Spleen (tissue), 11 donors: ENCODE results near the gene APOL2. TPM values are rescaled to one million over a fixed set of nuclear protein-coding genes. Genes with fewer than 3 reads are reported as not detected.

Experiments
- DNase-seq: peaks from one replicate; pipeline ENCODE4 v3.0.0-alpha.2; 2020
- H3K27ac ChIP-seq, 8 donors: fragments of 200-600 bp; sonication (generic) in 7 of 8; 1 replicate in 4 of 8; 2 replicates in 4 of 8; pipeline versions ENCODE4 v1.5.0 to v1.8.0; 2016 to 2021; ENCODE audit warnings: inconsistent platforms in 4 of 8, mild to moderate bottlenecking in 4 of 8, moderate library complexity in 1 of 8
- H3K27me3 ChIP-seq, 7 donors: fragments of 200-600 bp; sonication (generic) in 6 of 7; replicated peaks in 1 of 7; 1 replicate in 4 of 7; 2 replicates in 3 of 7; pipeline versions ENCODE4 v1.5.0 to v1.8.0; 2016 to 2021; ENCODE audit warnings: inconsistent platforms in 3 of 7, mild to moderate bottlenecking in 1 of 7
- H3K36me3 ChIP-seq, 6 donors: fragments of 200-600 bp; sonication (generic) in 5 of 6; 1 replicate in 4 of 6; 2 replicates in 2 of 6; pipeline versions ENCODE4 v1.5.0 to v1.8.0; 2016 to 2021; ENCODE audit warnings: inconsistent platforms in 2 of 6
- H3K4me1 ChIP-seq, 6 donors: fragments of 200-600 bp; sonication (generic) in 5 of 6; 1 replicate in 3 of 6; 2 replicates in 3 of 6; pipeline versions ENCODE4 v1.5.0 to v1.8.0; 2016 to 2021; ENCODE audit warnings: inconsistent platforms in 3 of 6
- H3K4me3 ChIP-seq, 8 donors: fragments of 200-600 bp; sonication (generic) in 7 of 8; 1 replicate in 4 of 8; 2 replicates in 4 of 8; pipeline versions ENCODE4 v1.5.0 to v1.8.0; 2016 to 2021; ENCODE audit warnings: inconsistent platforms in 4 of 8, mild to moderate bottlenecking in 4 of 8, moderate library complexity in 2 of 8
- H3K9me3 ChIP-seq, 8 donors: fragments of 200-600 bp; sonication (generic) in 7 of 8; 1 replicate in 4 of 8; 2 replicates in 4 of 8; pipeline versions ENCODE4 v1.5.0 to v1.8.0; 2016 to 2021; ENCODE audit warnings: inconsistent platforms in 4 of 8
- POLR2A ChIP-seq, 3 donors: fragments of 450-650 bp; IDR thresholded peaks; one replicate each; pipeline ENCODE4 v1.5.1; 2017; ENCODE audit warnings: antibody characterized with exemption in 3 of 3, mild to moderate bottlenecking in 1 of 3
- POLR2AphosphoS5 ChIP-seq, 3 donors: sonication (generic); formaldehyde crosslinking; IDR thresholded peaks; one replicate each; pipeline ENCODE4 v1.5.1; 2017; ENCODE audit warnings: antibody characterized with exemption in 3 of 3
- WGBS, 5 donors: extraction: QIAGEN DNeasy Blood & Tissue Kit in 3 of 5; methylation state at CpG; one replicate each; pipeline versions ENCODE4 v1.1.5 to v1.1.7; 2013 to 2018; 5-methylcytosine and 5-hydroxymethylcytosine counted together
- intact Hi-C: fragments of 100-400 bp; cut with DNase I; formaldehyde crosslinking; loops from one replicate; pipeline ENCODE4 v1.15.0; 2023; ENCODE audit warnings: low total_unique reads
- polyA plus RNA-seq, 3 donors: library from polyadenylated mRNA; stranded (reverse); fragments of 200-250 nt; gene quantifications; one replicate each; pipeline ENCODE4 v1.2.1, GENCODE V29; 2013
- total RNA-seq, 7 donors: library from RNA; depleted of rRNA in 3 of 7; stranded (reverse); fragments of >200 nt in 3 of 7; fragmentation: NEBNext Ultra II Directional in 4 of 7; extraction: Animal tissue kit (Norgen Biotek cat#: 25700) in 4 of 7; gene quantifications; one replicate each; pipeline versions ENCODE4 v1.1.0 to v1.2.1, GENCODE V29; 2016 to 2021
- TF ChIP-seq, protein P1 (sequence below), 11 experiments: fragments of 200-600 bp in 7 of 11; fragments of 450-650 bp in 4 of 11; sonication (generic) in 4 of 11; IDR thresholded peaks in 8 of 11; conservative IDR thresholded peaks in 3 of 11; 1 replicate in 7 of 11; 2 replicates in 4 of 11; pipeline versions ENCODE4 v1.4.0 to v1.8.0; 2016 to 2021; ENCODE audit warnings: antibody characterized with exemption in 11 of 11, inconsistent platforms in 4 of 11, mild to moderate bottlenecking in 1 of 11
- donor health status: healthy with polysubstance abuse.
- donor health status: DM: no; HTN: no; CAD: no; lungs with moderate emphysema.
- donor health status: DM: no; HTN: no; CAD: no.
- donor health status: Bipolar disorder and iron deficiency.
- donor health status: healthy.
- donor health status: DM: no; HTN: no; CAD: no.
- donor health status: DM: yes; HTN: yes; CAD: no.

The APOL2 gene
- total and polyA plus RNA-seq, 10 donors, result 16.0 to 77.2 (median 57.2) TPM

DNA sequence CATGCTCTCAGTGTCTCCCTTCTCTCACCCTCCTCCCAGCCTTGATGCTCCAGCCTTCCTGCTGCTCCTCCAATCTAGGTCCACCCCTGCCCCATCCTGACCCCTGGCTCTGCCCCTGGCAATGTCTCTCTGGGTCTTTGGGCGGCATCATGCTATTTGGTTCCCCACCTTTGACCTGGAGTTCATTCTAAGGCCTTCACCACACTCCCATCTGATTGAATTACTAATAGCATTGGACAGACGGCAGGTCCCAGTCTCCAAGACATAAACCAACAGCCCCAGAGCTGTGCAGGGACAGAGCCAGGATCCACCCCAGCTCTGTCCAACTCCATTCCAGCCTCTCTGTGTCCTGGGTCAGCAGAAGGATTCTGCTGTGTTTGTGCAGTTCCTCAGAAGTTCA is 44.9 kb downstream of the APOL2 start:
- intact Hi-C loops, result loop anchor here (10.0 kb wide), 1 partner anchor 80 kb away; no protein-coding TSS in a partner anchor
- no peaks in the 10 kb centered on the region for H3K9me3 ChIP-seq
- TF ChIP-seq POLR2A (IDR thresholded peaks at IDR 0.05) (no peak), POLR2AphosphoS5 (IDR thresholded peaks at IDR 0.05) (no peak)
- TF ChIP-seq, protein P1, sequence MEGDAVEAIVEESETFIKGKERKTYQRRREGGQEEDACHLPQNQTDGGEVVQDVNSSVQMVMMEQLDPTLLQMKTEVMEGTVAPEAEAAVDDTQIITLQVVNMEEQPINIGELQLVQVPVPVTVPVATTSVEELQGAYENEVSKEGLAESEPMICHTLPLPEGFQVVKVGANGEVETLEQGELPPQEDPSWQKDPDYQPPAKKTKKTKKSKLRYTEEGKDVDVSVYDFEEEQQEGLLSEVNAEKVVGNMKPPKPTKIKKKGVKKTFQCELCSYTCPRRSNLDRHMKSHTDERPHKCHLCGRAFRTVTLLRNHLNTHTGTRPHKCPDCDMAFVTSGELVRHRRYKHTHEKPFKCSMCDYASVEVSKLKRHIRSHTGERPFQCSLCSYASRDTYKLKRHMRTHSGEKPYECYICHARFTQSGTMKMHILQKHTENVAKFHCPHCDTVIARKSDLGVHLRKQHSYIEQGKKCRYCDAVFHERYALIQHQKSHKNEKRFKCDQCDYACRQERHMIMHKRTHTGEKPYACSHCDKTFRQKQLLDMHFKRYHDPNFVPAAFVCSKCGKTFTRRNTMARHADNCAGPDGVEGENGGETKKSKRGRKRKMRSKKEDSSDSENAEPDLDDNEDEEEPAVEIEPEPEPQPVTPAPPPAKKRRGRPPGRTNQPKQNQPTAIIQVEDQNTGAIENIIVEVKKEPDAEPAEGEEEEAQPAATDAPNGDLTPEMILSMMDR (IDR thresholded peaks at IDR 0.05 in 8 of 11, conservative IDR thresholded peaks at IDR 0.05 in 3 of 11), result no peak
- no peak overlapping the region for H3K27ac ChIP-seq
- WGBS, 5 donors, result 77 to 96% (median 90%) methylated on average over 2 of the region's 2 CpGs
- DNase-seq, result no peak
- H3K27me3 ChIP-seq, result no peaks in the 10 kb centered on the region
- H3K4me1 ChIP-seq, result peaks cover 5 to 36% (median 24%) of the 10 kb centered on the region in 6 donors
- no peaks in the 10 kb centered on the region for H3K36me3 ChIP-seq
- H3K4me3 ChIP-seq, result no peak overlapping the region

DNA sequence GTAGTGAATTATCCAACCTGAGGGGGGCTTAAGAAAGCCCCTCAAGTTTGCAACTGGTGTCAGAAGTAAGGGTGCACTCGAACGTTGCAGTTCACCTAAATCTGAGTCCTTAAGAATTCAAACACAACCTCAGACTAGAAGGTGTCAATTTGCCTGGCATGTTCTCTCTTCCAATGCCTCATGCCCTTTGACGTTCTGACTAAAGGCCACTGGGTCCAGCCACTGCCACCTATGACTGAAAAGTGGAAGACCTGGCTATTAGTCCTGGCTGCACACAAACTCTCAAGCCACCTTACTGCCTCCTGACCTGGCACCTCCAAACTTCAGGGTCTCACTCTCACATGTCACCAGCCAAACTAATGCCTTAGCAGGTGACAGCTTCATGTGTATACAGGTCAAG is 45.8 kb downstream of the APOL2 start:
- Histone ChIP-seq H3K4me3 (no peak overlapping the region), H3K9me3 (no peaks in the 10 kb centered on the region), H3K4me1 (peaks cover 5 to 34% (median 24%) of the 10 kb centered on the region in 6 donors), H3K27me3 (no peaks in the 10 kb centered on the region), H3K27ac (no peak overlapping the region), H3K36me3 (no peaks in the 10 kb centered on the region)
- intact Hi-C loops, result loop anchor here (10.0 kb wide), 1 partner anchor 81 kb away; no protein-coding TSS in a partner anchor
- no peak for TF ChIP-seq POLR2A (IDR thresholded peaks at IDR 0.05)
- TF ChIP-seq, protein P1 (IDR thresholded peaks at IDR 0.05 in 8 of 11, conservative IDR thresholded peaks at IDR 0.05 in 3 of 11), result no peak
- TF ChIP-seq POLR2AphosphoS5 (IDR thresholded peaks at IDR 0.05), result no peak
- 54 to 74% (median 68%) methylated on average over 3 of the region's 3 CpGs for WGBS, 5 donors
- no peak for DNase-seq

DNA sequence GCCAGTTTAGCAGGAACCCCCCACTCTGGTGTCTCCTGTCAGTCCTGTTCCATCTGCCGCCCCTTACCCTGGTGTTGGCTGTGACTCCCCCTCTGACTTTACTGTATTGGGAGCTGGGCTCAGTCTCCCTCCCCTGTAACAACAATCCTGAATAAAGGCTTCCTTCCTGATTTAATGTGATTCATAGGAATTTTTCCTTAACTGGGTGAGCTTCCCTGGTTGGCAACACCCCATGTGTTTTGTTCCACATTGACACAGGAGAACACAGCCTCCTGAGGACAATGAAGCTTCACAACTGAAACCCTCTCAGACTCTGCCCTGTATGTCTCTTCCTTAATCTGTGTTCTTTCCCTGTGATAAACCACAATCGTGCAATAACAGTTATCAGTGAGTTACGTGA is 46.2 kb downstream of the APOL2 start:
- 68 to 94% (median 76%) methylated on average over 3 of the region's 3 CpGs for WGBS, 5 donors
- Histone ChIP-seq H3K27ac (no peak overlapping the region), H3K9me3 (no peaks in the 10 kb centered on the region), H3K36me3 (no peaks in the 10 kb centered on the region), H3K27me3 (no peaks in the 10 kb centered on the region), H3K4me1 (peaks cover 5 to 30% (median 22%) of the 10 kb centered on the region in 6 donors), H3K4me3 (no peak overlapping the region)
- intact Hi-C loops, result loop anchor here (10.0 kb wide), 1 partner anchor 82 kb away; no protein-coding TSS in a partner anchor
- no peak for TF ChIP-seq POLR2AphosphoS5 (IDR thresholded peaks at IDR 0.05)
- no peak for DNase-seq

DNA sequence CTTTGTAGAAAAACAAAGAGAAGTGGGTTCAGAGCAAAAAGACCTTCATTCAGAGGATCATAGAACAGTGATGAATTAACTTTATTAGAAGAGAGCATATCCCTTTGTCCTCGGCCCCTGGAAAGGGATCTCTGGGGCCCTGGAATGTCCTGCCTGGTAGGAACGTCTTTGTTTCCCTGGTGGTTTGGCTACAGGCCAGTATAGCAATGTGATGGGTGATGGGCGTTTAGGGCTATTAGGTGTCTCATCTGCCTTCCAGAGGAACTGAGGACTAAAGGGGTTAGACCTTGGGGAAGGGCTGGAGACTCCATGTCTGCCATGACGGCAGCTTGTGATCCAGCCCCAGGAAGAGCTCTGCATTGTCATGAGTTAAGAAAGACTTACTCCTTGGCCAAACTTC is 46.8 kb downstream of the APOL2 start:
- Histone ChIP-seq H3K9me3 (no peaks in the 10 kb centered on the region), H3K4me1 (peaks cover 5 to 23% (median 16%) of the 10 kb centered on the region in 6 donors), H3K36me3 (no peaks in the 10 kb centered on the region), H3K27ac (no peak overlapping the region), H3K4me3 (no peak overlapping the region), H3K27me3 (no peaks in the 10 kb centered on the region)
- DNase-seq, result no peak
- intact Hi-C loops, result loop anchor here (10.0 kb wide), 1 partner anchor 82 kb away; no protein-coding TSS in a partner anchor
- TF ChIP-seq, protein P1 (IDR thresholded peaks at IDR 0.05 in 8 of 11, conservative IDR thresholded peaks at IDR 0.05 in 3 of 11), result no peak
- TF ChIP-seq POLR2A (IDR thresholded peaks at IDR 0.05), result no peak
- no peak for TF ChIP-seq POLR2AphosphoS5 (IDR thresholded peaks at IDR 0.05)
- 52 to 83% (median 58%) methylated on average over 3 to 4 of the region's 4 CpGs for WGBS, 5 donors
